Peyer's patch (tissue), 4 donors: ENCODE data around the gene C3AR1. TPM values are rescaled to one million over a fixed set of nuclear protein-coding genes. Genes with fewer than 3 reads are reported as not detected.

Source experiments
- DNase-seq, 3 donors: peaks; one replicate each; pipeline ENCODE4 v3.0.0-alpha.2; 2017 to 2019
- H3K27ac ChIP-seq, 4 donors: fragments of 200-600 bp; sonication (generic); one replicate each; pipeline ENCODE4 v1.5.1; 2016 to 2019
- H3K27me3 ChIP-seq, 2 donors: fragments of 200-600 bp; sonication (generic); one replicate each; pipeline ENCODE4 v1.5.1; 2019
- H3K36me3 ChIP-seq, 3 donors: fragments of 200-600 bp; sonication (generic); one replicate each; pipeline ENCODE4 v1.5.1; 2016 to 2019
- H3K4me1 ChIP-seq, 4 donors: fragments of 200-600 bp; sonication (generic); one replicate each; pipeline ENCODE4 v1.5.1; 2016 to 2019
- H3K4me3 ChIP-seq, 4 donors: fragments of 200-600 bp; sonication (generic); 1 replicate in 3 of 4; 2 replicates in 1 of 4; pipeline ENCODE4 v1.5.1; 2016 to 2019; ENCODE audit warnings: mild to moderate bottlenecking in 1 of 4
- H3K9me3 ChIP-seq, 4 donors: fragments of 200-600 bp; sonication (generic); one replicate each; pipeline ENCODE4 v1.5.1; 2016 to 2019; ENCODE audit warnings: mild to moderate bottlenecking in 1 of 4
- CTCF ChIP-seq, 6 experiments: fragments of 450-650 bp in 4 of 6; fragments of 200-600 bp in 2 of 6; sonication (generic) in 1 of 6; IDR thresholded peaks; one replicate each; pipeline ENCODE4 v1.5.1; 2017 to 2019; ENCODE audit warnings: antibody characterized with exemption in 6 of 6, mild to moderate bottlenecking in 3 of 6, moderate library complexity in 1 of 6
- POLR2A ChIP-seq, 2 donors: fragments of 450-650 bp; IDR thresholded peaks; one replicate each; pipeline ENCODE4 v1.5.1; 2017; ENCODE audit warnings: antibody characterized with exemption in 2 of 2, mild to moderate bottlenecking in 2 of 2, moderate library complexity in 2 of 2
- total RNA-seq, 4 donors: library from RNA; depleted of rRNA; stranded (reverse); fragments of >200 nt; gene quantifications; one replicate each; pipeline ENCODE4 v1.1.0, GENCODE V29; 2016

Gene C3AR1
- total RNA-seq, 4 donors from 2014 or later: 0.70 to 2.9 (median 1.5) TPM

GRCh38 chr12:8036346-8036745 is 29.8 kb downstream of the C3AR1 start:
- Histone ChIP-seq H3K4me3 (no peak overlapping the region), H3K36me3 (peaks cover 0 to 17% (median 0%) of the 10 kb centered on the region in 3 donors), H3K4me1 (peaks cover 0 to 49% (median 19%) of the 10 kb centered on the region in 4 donors), H3K27ac (peak overlapping the region in 1 of 4 donors; percentile 20), H3K9me3 (no peaks in the 10 kb centered on the region), H3K27me3 (no peaks in the 10 kb centered on the region)
- no peak for DNase-seq
- TF ChIP-seq CTCF (IDR thresholded peaks at IDR 0.05): no peak
- no peak for TF ChIP-seq POLR2A (IDR thresholded peaks at IDR 0.05)

DNA sequence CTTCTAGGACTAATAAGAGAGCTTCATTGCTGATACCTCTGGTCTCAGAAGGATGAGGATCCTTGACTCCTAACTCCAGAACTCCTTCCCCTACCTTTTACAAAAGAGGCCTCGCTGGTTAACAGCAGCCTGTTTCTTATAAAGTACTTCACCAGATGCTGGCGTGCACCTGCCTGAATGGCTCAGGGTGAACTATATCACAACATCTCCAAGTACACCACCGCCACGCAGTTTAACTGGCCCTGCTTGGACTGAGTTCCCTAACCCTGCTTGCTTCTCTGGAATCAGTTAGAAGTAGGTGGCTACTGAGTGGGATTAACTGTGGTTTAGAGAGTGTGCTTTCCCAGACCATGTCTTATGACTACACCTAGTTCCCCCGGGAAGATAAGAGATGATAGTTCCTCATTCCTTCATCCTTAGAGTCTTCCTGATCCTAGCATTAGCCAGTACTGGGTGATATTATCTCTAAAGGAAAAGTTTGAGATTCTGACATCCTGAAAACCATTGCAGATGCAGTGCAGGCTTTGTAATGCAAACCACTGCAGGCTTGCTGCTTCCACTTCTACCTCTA is 30.6 kb downstream of the C3AR1 start:
- Histone ChIP-seq H3K27ac (peak overlapping the region in 1 of 4 donors; percentile 26), H3K4me1 (peaks cover 0 to 49% (median 19%) of the 10 kb centered on the region in 4 donors), H3K36me3 (peaks cover 0 to 9% (median 0%) of the 10 kb centered on the region in 3 donors), H3K27me3 (no peaks in the 10 kb centered on the region), H3K9me3 (no peaks in the 10 kb centered on the region), H3K4me3 (no peak overlapping the region)
- no peak for TF ChIP-seq CTCF (IDR thresholded peaks at IDR 0.05)
- no peak for TF ChIP-seq POLR2A (IDR thresholded peaks at IDR 0.05)
- no peak for DNase-seq

- TF ChIP-seq POLR2A (IDR thresholded peaks at IDR 0.05) (no peak), CTCF (IDR thresholded peaks at IDR 0.05) (no peak)
- H3K27me3 ChIP-seq: no peaks in the 10 kb centered on the region
- H3K4me3 ChIP-seq: peak overlapping the region in 2 of 4 donors; percentile 90 to 95
- no peaks in the 10 kb centered on the region for H3K9me3 ChIP-seq
- H3K4me1 ChIP-seq: peaks cover 0 to 49% (median 19%) of the 10 kb centered on the region in 4 donors
- H3K27ac ChIP-seq: peak overlapping the region in 1 of 4 donors; percentile 26
- DNase-seq: no peak
- peaks cover 0 to 2% (median 0%) of the 10 kb centered on the region in 3 donors for H3K36me3 ChIP-seq
These were observed 31.4 kb downstream of the C3AR1 start for GRCh38 chr12:8034802-8035201.

- peak overlapping the region; percentile 87 to 95 (median 91) for H3K4me3 ChIP-seq
- no peak for TF ChIP-seq CTCF (IDR thresholded peaks at IDR 0.05)
- no peak for TF ChIP-seq POLR2A (IDR thresholded peaks at IDR 0.05)
- H3K36me3 ChIP-seq: no peaks in the 10 kb centered on the region
- no peaks in the 10 kb centered on the region for H3K9me3 ChIP-seq
- H3K4me1 ChIP-seq: peaks cover 0 to 41% (median 17%) of the 10 kb centered on the region in 4 donors
- no peaks in the 10 kb centered on the region for H3K27me3 ChIP-seq
- H3K27ac ChIP-seq: peak overlapping the region; percentile 88 to 94 (median 94)
- peak in 2 of 3 donors; percentile 72 to 73 for DNase-seq
These were observed 32.8 kb downstream of the C3AR1 start for GRCh38 chr12:8033153-8034044.

DNA sequence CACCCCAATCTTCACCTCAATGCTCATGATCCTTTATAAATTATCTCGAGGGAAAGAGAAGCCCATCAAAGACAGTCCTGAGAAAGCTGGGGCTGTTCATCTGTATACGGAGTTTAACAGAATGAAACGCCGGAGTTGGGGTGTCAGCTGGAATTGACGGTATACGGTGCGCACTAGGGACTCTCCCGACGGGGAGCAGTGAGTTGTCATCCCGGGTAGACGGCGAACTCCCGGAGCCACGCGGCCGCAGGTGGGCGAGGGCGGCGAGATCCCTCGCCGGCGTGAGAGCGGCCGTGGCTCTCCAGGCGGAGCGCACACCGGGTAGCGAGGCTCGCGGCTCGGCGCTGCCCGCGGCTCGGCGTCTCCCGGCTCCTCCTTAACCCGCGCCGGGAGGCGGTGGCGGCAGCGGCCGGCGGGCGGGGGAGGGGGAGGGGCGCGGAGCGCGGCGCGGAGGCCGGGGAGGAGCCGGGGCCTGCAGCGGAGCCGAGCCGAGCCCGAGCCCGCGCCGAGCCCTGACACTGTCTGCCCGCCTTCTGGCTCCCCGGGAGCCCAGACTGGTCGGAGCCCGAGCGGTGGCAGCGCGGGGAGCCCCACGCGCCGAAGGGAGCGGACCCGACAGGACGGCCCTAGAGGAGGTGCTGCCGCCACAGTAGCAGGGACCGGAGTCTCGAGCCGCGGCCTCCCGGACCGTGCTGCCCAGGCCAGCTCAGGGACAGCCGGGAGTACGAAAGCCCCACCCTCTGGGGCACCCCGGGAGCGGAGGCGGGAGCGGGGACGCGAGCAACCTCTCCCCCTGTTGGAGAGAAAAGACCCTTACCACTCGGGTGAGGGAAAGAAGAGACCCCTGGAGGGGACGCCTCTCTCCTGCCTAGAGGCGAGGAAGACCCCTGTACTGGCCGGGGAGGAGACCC is 33.7 kb downstream of the C3AR1 start, which contains the start of gene FOXJ2:
TSS of gene FOXJ2 (plus strand) at position 475 of the 911 bp plus-strand sequence. CDS start 7,117 bp downstream, outside the sequence.
- TF ChIP-seq POLR2A (IDR thresholded peaks at IDR 0.05): peak; percentile 50 to 68
- TF ChIP-seq CTCF (IDR thresholded peaks at IDR 0.05): no peak
- Histone ChIP-seq H3K27ac (peak within 1 kb of the TSS; percentile 88 to 94 (median 94)), H3K4me1 (peaks cover 0 to 32% (median 11%) of the 10 kb centered on the region in 4 donors), H3K4me3 (peak within 1 kb of the TSS; percentile 87 to 95 (median 91)), H3K27me3 (no peaks in the 10 kb centered on the region), H3K36me3 (no peaks in the 10 kb centered on the region), H3K9me3 (no peaks in the 10 kb centered on the region)
- peak; percentile 70 to 92 (median 89) for DNase-seq
